ENCODE data around the gene BCL7A.

DNA sequence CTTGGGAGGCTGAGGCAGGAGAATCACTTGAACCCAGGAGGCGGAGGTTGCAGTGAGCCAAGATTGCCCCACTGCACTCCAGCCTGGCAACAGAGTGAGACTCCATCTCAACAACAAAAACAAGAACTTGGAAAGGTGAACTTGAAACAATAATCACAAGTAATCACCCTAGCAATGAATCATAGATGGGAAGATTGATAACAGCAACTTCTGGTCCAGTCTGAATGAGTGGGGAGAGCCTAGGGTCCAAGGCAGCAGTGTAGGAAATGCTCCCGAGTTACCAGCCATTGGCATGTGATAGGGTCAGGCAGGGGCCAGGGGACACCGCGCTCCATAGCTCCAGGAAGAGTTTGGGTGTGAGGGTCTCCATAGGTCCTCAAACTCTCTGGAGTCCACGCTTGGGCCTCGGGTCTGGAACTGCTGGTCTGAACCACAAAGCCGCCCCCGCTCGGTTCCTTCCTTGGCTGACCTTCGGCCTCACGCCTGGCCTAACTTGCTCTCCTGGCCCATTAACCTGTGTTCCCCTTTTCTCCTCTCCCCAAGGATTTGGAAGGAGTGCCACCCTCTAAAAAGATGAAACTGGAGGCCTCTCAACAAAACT lies 37.0 kb downstream of the BCL7A start:
- TF ChIP-seq, protein P1, sequence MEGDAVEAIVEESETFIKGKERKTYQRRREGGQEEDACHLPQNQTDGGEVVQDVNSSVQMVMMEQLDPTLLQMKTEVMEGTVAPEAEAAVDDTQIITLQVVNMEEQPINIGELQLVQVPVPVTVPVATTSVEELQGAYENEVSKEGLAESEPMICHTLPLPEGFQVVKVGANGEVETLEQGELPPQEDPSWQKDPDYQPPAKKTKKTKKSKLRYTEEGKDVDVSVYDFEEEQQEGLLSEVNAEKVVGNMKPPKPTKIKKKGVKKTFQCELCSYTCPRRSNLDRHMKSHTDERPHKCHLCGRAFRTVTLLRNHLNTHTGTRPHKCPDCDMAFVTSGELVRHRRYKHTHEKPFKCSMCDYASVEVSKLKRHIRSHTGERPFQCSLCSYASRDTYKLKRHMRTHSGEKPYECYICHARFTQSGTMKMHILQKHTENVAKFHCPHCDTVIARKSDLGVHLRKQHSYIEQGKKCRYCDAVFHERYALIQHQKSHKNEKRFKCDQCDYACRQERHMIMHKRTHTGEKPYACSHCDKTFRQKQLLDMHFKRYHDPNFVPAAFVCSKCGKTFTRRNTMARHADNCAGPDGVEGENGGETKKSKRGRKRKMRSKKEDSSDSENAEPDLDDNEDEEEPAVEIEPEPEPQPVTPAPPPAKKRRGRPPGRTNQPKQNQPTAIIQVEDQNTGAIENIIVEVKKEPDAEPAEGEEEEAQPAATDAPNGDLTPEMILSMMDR (IDR thresholded peaks at IDR 0.05): no peak
- no peak for TF ChIP-seq ZFX (IDR thresholded peaks at IDR 0.05; ENCODE audit: borderline replicate concordance)
